H1 (cell line): ENCODE data around the gene CDPF1. TPM values are rescaled to one million over a fixed set of nuclear protein-coding genes. Genes with fewer than 3 reads are reported as not detected.

Experiments
- CTCF ChIA-PET: fragments of 300-600 bp; sonication (Branson Sonifier 250); formaldehyde crosslinking; loops from one replicate; lab custom pipeline; 2021; ENCODE audit not compliant: partially characterized antibody; lab: Charles Lee
- POLR2A ChIA-PET: fragments of 300-600 bp; sonication (Branson Sonifier 250); formaldehyde crosslinking; loops from one replicate; lab custom pipeline; 2021; ENCODE audit warnings: inconsistent platforms; ENCODE audit not compliant: partially characterized antibody; lab: Charles Lee
- DNase-seq, 2 experiments: peaks; one replicate each; pipeline versions ENCODE4 v3.0.0 to v3.0.0-alpha.2; 2010 to 2022; ENCODE audit warnings: low spot score in 2 of 2, low read depth in 1 of 2, mixed read lengths in 1 of 2
- FAIRE-seq: peaks from 2 replicates; lab custom pipeline; 2011; peaks lifted over from hg19 to GRCh38; lab: Jason Lieb, UNC
- H2AFZ ChIP-seq: 2 replicates; pipeline ENCODE4 v1.8.1; 2012; ENCODE audit warnings: low read length, inconsistent platforms
- H2AK5ac ChIP-seq: 2 replicates; pipeline ENCODE4 v1.6.1; 2013; ENCODE audit warnings: low read depth, low read length
- H2BK120ac ChIP-seq: replicated peaks from 2 replicates; pipeline ENCODE3; 2013; ENCODE audit warnings: low read depth, low read length, inconsistent platforms
- H2BK12ac ChIP-seq: 2 replicates; pipeline ENCODE4 v1.6.1; 2013; ENCODE audit warnings: low read depth, low read length
- H2BK15ac ChIP-seq: 2 replicates; pipeline ENCODE4 v1.6.1; 2013; ENCODE audit warnings: low read length
- H2BK20ac ChIP-seq: 2 replicates; pipeline ENCODE4 v1.6.1; 2013; ENCODE audit warnings: low read length
- H2BK5ac ChIP-seq: 2 replicates; pipeline ENCODE4 v1.6.1; 2013; ENCODE audit warnings: low read depth, low read length
- H3K14ac ChIP-seq: 2 replicates; pipeline ENCODE4 v1.6.1; 2013; ENCODE audit warnings: inconsistent platforms; ENCODE audit not compliant: insufficient read length
- H3K18ac ChIP-seq: 2 replicates; pipeline ENCODE4 v1.6.1; 2013; ENCODE audit warnings: low read length; ENCODE audit errors: extremely low read depth
- H3K23ac ChIP-seq: 2 replicates; pipeline ENCODE4 v1.6.1; 2013; ENCODE audit warnings: inconsistent platforms; ENCODE audit not compliant: insufficient read length
- H3K23me2 ChIP-seq: 2 replicates; pipeline ENCODE4 v1.6.1; 2013; ENCODE audit warnings: low read depth, low read length
- H3K27ac ChIP-seq: 2 replicates; pipeline ENCODE4 v1.6.1; 2011; ENCODE audit warnings: low read depth, low read length, inconsistent platforms
- H3K27me3 ChIP-seq, 4 experiments: replicated peaks in 1 of 4; 1 replicate in 1 of 4; 2 replicates in 3 of 4; pipeline versions ENCODE4 v1.6.1 to v1.8.1; 2011 to 2013; ENCODE audit warnings: low read length in 3 of 4, mild to moderate bottlenecking in 3 of 4, inconsistent platforms in 2 of 4, mixed read lengths in 2 of 4, moderate library complexity in 1 of 4; ENCODE audit not compliant: control insufficient read depth in 3 of 4, insufficient read depth in 3 of 4; ENCODE audit errors: extremely low read depth in 1 of 4
- H3K36me3 ChIP-seq, 4 experiments: 2 replicates each; pipeline versions ENCODE4 v1.6.1 to v1.8.1; 2011 to 2013; ENCODE audit warnings: mild to moderate bottlenecking in 4 of 4, low read length in 3 of 4, moderate library complexity in 2 of 4, control low read depth in 1 of 4, inconsistent platforms in 1 of 4; ENCODE audit not compliant: insufficient read depth in 4 of 4, control insufficient read depth in 2 of 4
- H3K4ac ChIP-seq: replicated peaks from 2 replicates; pipeline ENCODE3; 2013; ENCODE audit warnings: low read length, low read depth, mixed read lengths, inconsistent platforms; ENCODE audit not compliant: insufficient read length
- H3K4me1 ChIP-seq, 4 experiments: replicated peaks in 1 of 4; 1 replicate in 1 of 4; 2 replicates in 3 of 4; pipeline versions ENCODE4 v1.6.1 to v1.8.1; 2011 to 2013; ENCODE audit warnings: low read length in 3 of 4, inconsistent platforms in 2 of 4, mixed read lengths in 1 of 4; ENCODE audit not compliant: insufficient read depth in 4 of 4, control insufficient read depth in 3 of 4
- H3K4me2 ChIP-seq, 2 experiments: 2 replicates each; pipeline versions ENCODE4 v1.6.1 to v1.8.1; 2011 to 2013; ENCODE audit warnings: low read depth in 2 of 2, low read length in 2 of 2, control low read depth in 1 of 2, inconsistent platforms in 1 of 2, mild to moderate bottlenecking in 1 of 2; ENCODE audit not compliant: insufficient read depth in 1 of 2
- H3K4me3 ChIP-seq, 4 experiments: fragments of 200-600, 300-600 bp in 1 of 4; sonication (generic), shearing (Covaris generic), sonication (Bioruptor Twin) in 1 of 4; 2 replicates each; pipeline versions ENCODE4 v1.5.1 to v1.8.1; 2011 to 2016; ENCODE audit warnings: low read length in 4 of 4, low read depth in 3 of 4, control low read depth in 2 of 4, inconsistent platforms in 2 of 4, mild to moderate bottlenecking in 2 of 4, mixed read lengths in 1 of 4, moderate library complexity in 1 of 4; ENCODE audit not compliant: insufficient read depth in 2 of 4; ENCODE audit errors: extremely low read depth in 1 of 4
- H3K56ac ChIP-seq: replicated peaks from 2 replicates; pipeline ENCODE3; 2013; ENCODE audit warnings: low read depth, mild to moderate bottlenecking, mixed read lengths, low read length, inconsistent platforms; ENCODE audit not compliant: insufficient read length
- H3K79me1 ChIP-seq: 2 replicates; pipeline ENCODE4 v1.6.1; 2013; ENCODE audit warnings: low read depth, low read length, control low read depth
- H3K79me2 ChIP-seq, 2 experiments: 2 replicates each; pipeline versions ENCODE4 v1.6.1 to v1.8.1; 2012 to 2013; ENCODE audit warnings: low read length in 2 of 2, mild to moderate bottlenecking in 2 of 2, inconsistent platforms in 1 of 2; ENCODE audit not compliant: insufficient read depth in 2 of 2, control insufficient read depth in 1 of 2
- H3K9ac ChIP-seq, 4 experiments: replicated peaks in 1 of 4; 1 replicate in 1 of 4; 2 replicates in 3 of 4; pipeline versions ENCODE4 v1.6.1 to v1.8.1; 2011 to 2013; ENCODE audit warnings: low read depth in 3 of 4, low read length in 3 of 4, control low read depth in 2 of 4, mild to moderate bottlenecking in 2 of 4, moderate library complexity in 2 of 4, inconsistent platforms in 1 of 4; ENCODE audit errors: extremely low read depth in 1 of 4
- H3K9me3 ChIP-seq, 2 experiments: 2 replicates each; pipeline versions ENCODE4 v1.6.1 to v1.8.1; 2012 to 2013; ENCODE audit warnings: mild to moderate bottlenecking in 2 of 2, moderate library complexity in 2 of 2, control low read depth in 1 of 2, inconsistent platforms in 1 of 2, low read depth in 1 of 2, low read length in 1 of 2, mixed read lengths in 1 of 2; ENCODE audit not compliant: insufficient read depth in 2 of 2
- H4K20me1 ChIP-seq, 2 experiments: replicated peaks in 1 of 2; 2 replicates each; pipeline versions ENCODE3 to v1.8.1; 2011 to 2013; ENCODE audit warnings: inconsistent platforms in 2 of 2, low read length in 2 of 2, mild to moderate bottlenecking in 1 of 2; ENCODE audit not compliant: insufficient read depth in 2 of 2, control insufficient read depth in 1 of 2
- H4K5ac ChIP-seq: 2 replicates; pipeline ENCODE4 v1.6.1; 2013; ENCODE audit warnings: low read length, low read depth, mixed read lengths, inconsistent platforms; ENCODE audit not compliant: insufficient read length
- H4K8ac ChIP-seq: 2 replicates; pipeline ENCODE4 v1.8.0; 2013; ENCODE audit warnings: mild to moderate bottlenecking, moderate library complexity, low read length, inconsistent platforms; ENCODE audit not compliant: insufficient read depth; ENCODE audit errors: extremely low read depth
- H4K91ac ChIP-seq: replicated peaks from 2 replicates; pipeline ENCODE3; 2013; ENCODE audit warnings: low read length, mixed read lengths, inconsistent platforms; ENCODE audit not compliant: insufficient read length
- BRCA1 ChIP-seq: IDR thresholded peaks from 2 replicates; pipeline ENCODE4 v1.6.1; 2012; ENCODE audit warnings: low read depth, low read length, improper control_type of control experiment
- HDAC6 ChIP-seq: IDR thresholded peaks from one replicate; pipeline ENCODE4 v1.7.1; 2012; ENCODE audit warnings: low read depth, mild to moderate bottlenecking, inconsistent platforms, low read length, moderate library complexity
- MAFK ChIP-seq: IDR thresholded peaks from 2 replicates; pipeline ENCODE4 v1.6.1; 2012; ENCODE audit warnings: low read depth, mild to moderate bottlenecking, improper control_type of control experiment, low read length
- WGBS, 2 experiments: shearing (Covaris generic) in 1 of 2; methylation state at CpG; one replicate each; pipeline versions ENCODE4 v1.1.6 to v1.1.7; 2013 to 2015; ENCODE audit warnings: low lambda C conversion rate in 2 of 2, mixed read lengths in 2 of 2, inconsistent platforms in 1 of 2, low coverage in 1 of 2, missing lambda C conversion rate in 1 of 2; ENCODE audit not compliant: insufficient replicate concordance in 2 of 2, insufficient coverage in 1 of 2, insufficient read length in 1 of 2; ENCODE audit errors: extremely low coverage in 1 of 2, missing lambda C conversion rate in 1 of 2; 5-methylcytosine and 5-hydroxymethylcytosine counted together
- polyA plus RNA-seq, 7 experiments: library from polyadenylated mRNA; depleted of rRNA in 3 of 7; stranded (reverse) in 5 of 7; unstranded in 2 of 7; fragments of >200 nt in 5 of 7; fragments of 200-250 nt in 2 of 7; gene quantifications; 1 replicate in 5 of 7; 2 replicates in 1 of 7; 4 replicates in 1 of 7; pipeline versions ENCODE4 v1.2.1 to v1.2.3, GENCODE V29; 2011 to 2013; ENCODE audit warnings: missing spikeins in 2 of 7, mixed read lengths in 2 of 7
- total RNA-seq: library from RNA; stranded (reverse); fragmentation: NEBNext Ultra II Directional; extraction: Animal tissue kit (Norgen Biotek cat#: 25700); gene quantifications from 2 replicates; pipeline ENCODE4 v1.2.1, GENCODE V29; 2021

The CDPF1 gene
- total and polyA plus RNA-seq, 2 of the 8 experiments (the other 6 are each of a cell fraction or from before 2014, with no cell fraction given): 9.7 to 13.7 TPM

DNA sequence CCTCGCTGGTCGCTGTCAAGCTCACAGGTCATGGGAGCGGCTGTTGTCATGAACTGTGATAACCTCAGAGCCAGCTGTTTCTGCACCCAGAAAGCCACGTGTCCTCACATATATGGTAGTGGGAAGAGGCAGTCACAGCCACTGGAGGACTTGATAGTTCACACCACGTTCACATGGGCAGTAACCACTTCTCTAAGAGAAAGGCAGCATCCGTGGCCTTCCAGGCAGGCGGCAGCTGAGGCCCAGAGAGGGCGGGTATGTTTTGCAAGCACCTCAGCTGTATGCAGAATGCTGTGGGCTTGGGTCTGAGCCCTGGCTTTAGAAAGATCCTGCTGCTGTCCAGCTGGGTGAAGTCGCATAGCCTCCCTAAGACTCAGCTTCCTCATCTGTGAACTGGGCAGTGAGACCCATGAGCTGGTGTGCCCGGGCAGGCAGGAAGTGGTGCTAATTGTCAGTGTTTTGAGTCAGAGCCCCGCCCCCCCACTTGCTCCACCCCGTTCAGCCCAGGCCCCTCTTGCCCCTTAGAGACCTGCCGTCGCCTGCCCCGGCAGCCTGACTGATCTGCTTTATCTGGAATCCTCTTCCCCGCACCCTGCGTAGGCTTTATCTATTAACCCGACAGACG lies 31.0 kb upstream of the CDPF1 start:
- POLR2A ChIA-PET: interaction anchor here (2.4 kb wide), 1 partner anchor 11 kb away, joined by 13 read pairs; no protein-coding TSS in a partner anchor
- Histone ChIP-seq H3K4me2 (no peak overlapping the region), H4K8ac (no peak overlapping the region), H3K18ac (no peak overlapping the region), H2BK20ac (no peak overlapping the region), H3K79me2 (no peaks in the 10 kb centered on the region), H2AK5ac (no peak overlapping the region), H4K20me1 (peaks cover 0 to 3% of the 10 kb centered on the region in 2 experiments), H3K23me2 (no peaks in the 10 kb centered on the region), H4K91ac (no peak overlapping the region), H4K5ac (no peak overlapping the region), H2BK120ac (no peak overlapping the region), H3K9ac (no peak overlapping the region), H3K4me3 (no peak overlapping the region), H3K9me3 (no peaks in the 10 kb centered on the region), H3K79me1 (no peaks in the 10 kb centered on the region), H2BK12ac (no peak overlapping the region), H3K23ac (no peak overlapping the region), H2BK15ac (no peak overlapping the region), H2AFZ (no peak overlapping the region), H3K27ac (no peak overlapping the region), H3K56ac (no peak overlapping the region), H3K4ac (no peak overlapping the region), H3K14ac (no peak overlapping the region), H3K27me3 (no peaks in the 10 kb centered on the region), H3K4me1 (no peaks in the 10 kb centered on the region), H2BK5ac (no peak overlapping the region), H3K36me3 (peaks cover 3 to 15% (median 7%) of the 10 kb centered on the region in 4 experiments; a peak in 6 of 8 replicates)
- FAIRE-seq: no peak
- CTCF ChIA-PET: interaction anchor here (0.5 to 2.7 kb wide), 4 partner anchors 12 to 265 kb away, joined by 3 to 11 read pairs (median 3); no protein-coding TSS in a partner anchor
- DNase-seq: no peak
- 90% methylated on average over 19 of the region's 19 CpGs; no CpG with 5 or more reads in 1 of the 2 experiments for WGBS, 2 experiments
- no peak for TF ChIP-seq BRCA1
- TF ChIP-seq MAFK: no peak
- TF ChIP-seq HDAC6: no peak
